Activated T-cell treated with anti-CD3 and anti-CD28 coated beads for 24 hours (primary cell): ENCODE measurements around the gene WDTC1.
A peak's percentile ranks its signal among the peaks of the same experiment; 100 is the strongest.

ENCODE experiments used
- DNase-seq: peaks from one replicate; pipeline ENCODE4 v3.0.0-alpha.2; 2020; ENCODE audit warnings: low read depth

Gene WDTC1

GRCh38 chr1:27301052-27301422 is 66.6 kb downstream of the WDTC1 start:
- no peak for DNase-seq

GRCh38 chr1:27301582-27302199 is 67.3 kb downstream of the WDTC1 start:
- no peak for DNase-seq

GRCh38 chr1:27302612-27303011 is 68.2 kb downstream of the WDTC1 start:
- DNase-seq = no peak

DNA sequence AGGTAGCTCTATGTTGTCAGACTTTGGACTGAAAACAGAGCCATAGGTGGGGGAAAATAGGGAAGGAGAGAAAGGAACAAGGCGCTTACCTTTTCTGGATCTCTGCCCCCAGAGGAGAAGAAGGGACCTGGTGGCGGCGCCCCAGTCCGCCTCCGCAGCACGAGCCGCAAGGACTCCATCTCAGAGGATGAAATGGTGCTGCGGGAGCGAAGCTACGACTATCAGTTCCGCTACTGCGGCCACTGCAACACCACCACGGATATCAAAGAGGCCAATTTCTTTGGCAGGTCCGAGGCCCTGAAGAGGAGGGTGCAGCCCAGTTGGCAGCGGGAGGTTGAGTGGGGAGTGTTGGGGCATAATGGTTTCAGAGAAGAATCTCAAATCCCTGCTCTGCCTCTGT is 69.1 kb downstream of the WDTC1 start:
- DNase-seq = no peak

GRCh38 chr1:27306071-27306470 is 71.6 kb downstream of the WDTC1 start:
- no peak for DNase-seq

DNA sequence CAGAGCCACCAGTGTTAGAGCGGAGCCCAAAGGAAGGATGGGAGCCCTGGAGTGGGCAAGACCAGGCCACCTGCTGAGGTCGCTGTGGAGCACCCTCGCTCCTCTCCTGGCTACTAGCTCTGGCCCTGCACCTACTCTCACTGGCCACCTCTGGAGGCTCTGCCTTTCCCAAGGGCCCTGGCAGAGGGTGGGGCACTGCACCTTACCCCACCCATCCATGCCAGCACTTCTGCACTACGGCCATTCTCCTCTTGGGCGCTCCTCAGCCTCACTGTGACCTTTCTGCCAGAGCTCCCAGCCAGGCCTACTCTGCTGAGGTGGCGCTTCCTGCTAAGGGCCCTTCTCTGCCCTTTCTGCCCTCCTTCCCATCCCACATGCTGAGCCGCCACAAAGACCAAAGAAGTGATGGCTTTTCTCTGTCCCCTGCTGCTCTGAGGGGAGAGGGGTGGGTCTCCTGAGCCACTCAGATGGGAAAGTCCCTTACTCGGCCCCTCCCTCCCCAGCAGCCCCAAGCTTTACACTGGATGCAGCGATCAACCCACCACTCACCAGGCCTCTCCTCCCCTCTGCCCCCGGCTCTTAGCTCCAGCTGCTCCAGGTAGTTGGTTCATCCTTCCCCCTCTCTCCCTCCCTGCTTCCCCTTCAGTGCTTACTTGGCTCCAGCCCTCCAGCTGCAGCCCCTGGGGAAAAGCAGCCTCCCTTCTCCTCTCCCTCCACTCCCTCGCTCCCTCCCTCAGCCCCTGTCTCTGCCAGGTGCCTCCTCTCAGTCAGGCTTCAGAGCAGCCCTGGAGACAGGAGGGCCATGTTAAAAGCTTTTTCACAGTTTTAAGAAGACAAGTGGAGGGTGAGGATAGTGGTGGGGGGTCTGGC is 72.7 kb downstream of the WDTC1 start:
- no peak for DNase-seq

DNA sequence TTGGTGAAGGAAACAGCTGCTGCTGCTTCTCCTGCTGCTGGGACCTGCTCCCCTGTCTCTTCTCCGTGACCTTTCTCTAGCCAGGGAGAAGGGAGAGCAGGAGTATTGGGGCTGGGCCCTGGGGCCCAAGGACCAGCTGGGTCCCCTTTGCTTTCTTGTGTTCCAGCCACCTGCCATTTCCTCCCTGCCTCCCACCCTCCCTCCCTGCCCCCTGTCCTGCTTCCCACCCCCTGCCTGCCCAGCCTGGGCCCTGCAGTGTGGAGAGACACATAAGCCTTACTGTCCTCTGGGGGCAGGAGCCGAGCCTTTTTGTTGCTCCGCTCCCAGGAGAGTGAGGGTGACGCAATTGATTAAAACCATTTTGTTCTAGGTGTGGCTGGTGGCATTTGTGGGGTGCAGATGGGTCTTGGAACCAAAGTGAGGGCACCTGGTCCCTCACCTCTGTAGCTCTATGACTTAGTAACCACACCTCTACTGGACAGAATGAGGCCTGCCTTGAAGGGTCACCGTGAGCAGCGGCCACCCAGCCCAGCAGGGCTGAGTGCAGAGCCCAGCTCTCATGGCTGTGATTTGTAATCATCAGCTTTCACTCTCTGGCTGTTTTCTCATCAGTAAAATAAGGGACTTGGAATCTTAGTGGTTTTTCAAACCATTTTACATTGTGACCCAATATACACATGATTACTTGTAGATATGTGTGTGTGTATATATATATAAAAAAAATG is 73.6 kb downstream of the WDTC1 start:
- no peak for DNase-seq

GRCh38 chr1:27314169-27314568 is 79.7 kb downstream of the WDTC1 start:
- no peak for DNase-seq

- DNase-seq = no peak
These were observed 80.3 kb downstream of the WDTC1 start for GRCh38 chr1:27314737-27315136.

DNA sequence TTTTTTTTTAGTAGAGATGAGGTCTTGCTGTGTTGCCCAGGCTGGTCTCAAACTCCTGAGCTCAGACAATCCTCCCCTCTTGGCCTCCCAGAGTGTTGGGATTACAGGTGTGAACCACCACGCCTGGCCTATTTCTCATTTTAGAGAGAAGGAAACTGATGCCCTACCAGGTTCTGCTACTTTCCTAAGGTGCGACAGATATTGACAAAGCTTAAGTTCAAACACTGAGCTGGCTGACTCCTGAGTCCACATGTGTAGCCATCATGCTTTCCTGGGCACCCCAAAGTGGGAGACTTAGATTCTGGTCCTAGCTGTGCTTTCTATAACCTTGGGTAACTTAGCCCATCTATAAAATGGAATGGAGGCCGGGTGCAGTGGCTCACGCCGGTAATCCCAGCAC is 82.4 kb downstream of the WDTC1 start:
- no peak for DNase-seq

DNA sequence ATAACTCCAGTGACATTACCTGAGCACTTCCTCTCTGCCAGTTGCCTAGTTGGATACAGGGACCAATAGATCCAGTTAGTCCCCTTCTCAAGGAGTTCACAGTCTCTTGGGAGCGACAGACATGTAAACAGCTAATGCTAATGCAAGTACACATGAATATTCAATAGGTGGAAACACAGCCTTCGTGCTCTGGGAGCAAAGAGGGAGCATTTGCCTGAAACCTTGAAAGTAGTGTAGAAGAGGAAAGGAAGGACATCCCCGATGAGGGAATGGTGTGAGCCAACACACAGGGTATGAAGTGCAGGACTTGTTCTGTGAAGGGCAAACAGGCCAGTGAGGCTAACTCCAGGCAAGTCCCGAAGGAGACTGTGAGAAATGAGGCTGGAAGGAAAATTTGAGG is 83.7 kb downstream of the WDTC1 start:
- DNase-seq = no peak

- DNase-seq = no peak
These were observed 84.2 kb downstream of the WDTC1 start for GRCh38 chr1:27318596-27318995.

DNA sequence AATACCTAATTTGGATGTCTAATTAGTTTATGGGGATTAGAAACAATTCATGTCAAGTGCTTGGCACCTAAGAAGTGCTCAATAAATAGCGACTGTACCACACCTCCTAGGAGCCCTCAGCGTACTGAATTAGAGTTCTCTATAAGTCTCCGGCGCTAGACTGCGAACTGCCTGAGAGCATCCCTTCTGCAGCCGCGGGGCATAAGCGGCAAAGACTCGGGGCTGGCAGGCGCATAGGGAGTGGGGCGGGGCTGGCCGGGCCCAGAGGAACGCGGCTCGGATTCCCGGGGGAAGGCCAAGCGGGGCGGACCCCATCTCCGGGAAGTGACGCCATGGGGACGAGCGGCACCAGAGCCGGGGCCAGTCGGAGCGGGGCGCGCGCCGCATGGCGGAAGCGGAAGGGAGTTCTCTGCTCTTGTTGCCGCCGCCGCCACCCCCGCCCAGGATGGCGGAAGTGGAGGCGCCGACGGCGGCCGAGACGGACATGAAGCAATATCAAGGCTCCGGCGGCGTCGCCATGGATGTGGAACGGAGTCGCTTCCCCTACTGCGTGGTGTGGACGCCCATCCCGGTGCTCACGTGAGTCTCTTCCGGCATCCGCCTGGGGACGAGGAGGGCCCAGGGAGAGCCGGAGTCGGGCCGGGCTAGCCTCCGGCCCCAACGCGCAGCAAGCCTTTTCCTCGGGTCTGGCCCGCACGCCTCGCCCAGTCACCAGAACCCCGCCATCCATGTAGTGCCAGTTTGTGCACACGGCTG is 87.6 kb downstream of the WDTC1 start, which contains the start of gene TMEM222:
Gene TMEM222 (plus strand): TSS at position 351 of the 756 bp plus-strand sequence. CDS start 35 bp downstream, at position 386.
- DNase-seq = peak; percentile 96

DNA sequence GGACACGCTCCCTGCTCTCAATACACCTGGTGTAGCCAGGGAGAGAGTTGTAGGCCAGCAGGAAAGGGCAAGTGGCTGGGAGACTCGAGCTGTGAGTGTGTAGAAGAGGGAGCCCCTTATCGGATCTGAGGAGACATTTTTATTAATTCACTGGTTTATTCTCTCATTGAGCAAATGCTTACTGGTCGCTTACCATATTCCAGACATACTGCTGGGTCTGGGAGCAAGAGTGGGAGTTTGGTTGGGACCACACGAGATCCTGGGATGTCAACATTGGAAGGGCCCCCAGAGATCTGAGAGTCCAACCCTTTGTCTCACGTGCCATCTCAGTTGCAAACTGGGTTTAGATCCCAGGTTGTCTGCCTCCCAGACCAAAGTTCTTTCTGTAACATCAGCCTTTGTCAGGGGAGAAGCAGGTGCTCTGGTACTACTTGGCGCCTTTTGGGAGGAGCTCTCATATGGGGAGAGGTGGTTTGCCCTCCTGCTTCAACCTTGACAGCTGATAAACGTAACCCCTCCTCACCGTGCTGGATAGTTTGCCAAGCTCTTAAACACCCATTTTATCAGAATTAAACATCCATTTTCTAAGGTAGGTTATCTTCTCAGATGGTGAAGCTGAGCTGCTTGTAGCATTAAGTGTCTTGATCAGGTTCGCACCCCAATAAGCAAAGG is 88.3 kb downstream of the WDTC1 start:
- DNase-seq = no peak

- DNase-seq = no peak
These were observed 90.9 kb downstream of the WDTC1 start for GRCh38 chr1:27325286-27325685.

DNA sequence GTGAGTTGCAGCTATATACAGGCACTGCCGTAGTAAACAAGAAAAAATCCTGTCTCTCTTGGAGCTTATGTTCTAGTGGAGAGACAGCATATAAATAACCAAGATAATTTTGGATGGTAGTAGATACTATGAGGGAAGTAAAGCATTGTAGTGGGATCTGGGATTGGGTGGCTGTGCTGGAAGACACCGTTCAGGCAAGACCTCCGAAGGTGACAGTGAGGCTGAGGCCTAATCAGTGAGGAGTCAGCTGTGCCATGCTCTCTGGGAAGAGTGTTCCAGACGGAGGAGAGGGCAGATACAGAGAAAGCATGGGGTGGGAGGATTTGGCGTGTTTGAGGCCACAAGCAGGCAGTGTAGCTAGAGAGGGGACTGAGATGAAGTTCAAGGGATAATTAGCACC is 93.5 kb downstream of the WDTC1 start:
- no peak for DNase-seq

DNA sequence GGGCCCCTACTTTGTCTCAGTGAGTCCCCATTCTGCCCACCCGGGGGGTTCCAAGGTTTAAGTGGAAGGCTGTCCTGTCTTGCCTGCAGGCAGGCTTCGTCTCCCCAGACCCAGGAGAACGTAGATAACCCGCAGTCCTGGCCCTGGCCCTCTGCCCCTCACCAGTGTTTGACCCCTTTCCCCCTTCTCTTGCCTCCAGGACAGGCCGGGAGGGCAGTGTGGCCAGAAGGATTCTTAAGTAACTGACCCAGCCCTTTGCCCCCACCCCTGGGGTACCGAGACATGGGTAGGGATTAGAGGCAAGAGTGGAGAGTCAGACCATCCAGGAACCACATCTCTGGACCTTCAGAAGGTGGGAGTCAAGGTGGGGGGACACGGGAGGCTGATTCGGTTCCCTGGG is 96.4 kb downstream of the WDTC1 start:
- no peak for DNase-seq

DNA sequence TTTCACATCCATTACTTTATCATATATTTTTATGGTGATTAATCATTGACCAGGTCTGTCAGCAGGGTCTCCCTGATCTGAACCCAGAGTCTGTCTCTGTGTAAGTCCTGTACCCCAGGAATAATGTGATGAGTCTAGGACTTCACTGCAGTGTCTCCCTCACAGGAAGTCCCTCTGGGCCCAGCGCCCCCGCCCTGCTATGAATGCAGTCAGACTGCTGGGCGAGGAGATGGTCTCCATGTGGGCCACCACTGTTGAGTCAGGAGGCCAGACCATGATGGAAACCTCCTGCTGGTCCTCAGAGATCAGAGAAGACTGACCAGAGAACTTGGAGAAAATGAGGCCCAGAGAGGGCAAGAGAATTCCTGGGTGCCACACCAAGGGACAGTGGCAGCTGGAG is 97.0 kb downstream of the WDTC1 start:
- DNase-seq = no peak

DNA sequence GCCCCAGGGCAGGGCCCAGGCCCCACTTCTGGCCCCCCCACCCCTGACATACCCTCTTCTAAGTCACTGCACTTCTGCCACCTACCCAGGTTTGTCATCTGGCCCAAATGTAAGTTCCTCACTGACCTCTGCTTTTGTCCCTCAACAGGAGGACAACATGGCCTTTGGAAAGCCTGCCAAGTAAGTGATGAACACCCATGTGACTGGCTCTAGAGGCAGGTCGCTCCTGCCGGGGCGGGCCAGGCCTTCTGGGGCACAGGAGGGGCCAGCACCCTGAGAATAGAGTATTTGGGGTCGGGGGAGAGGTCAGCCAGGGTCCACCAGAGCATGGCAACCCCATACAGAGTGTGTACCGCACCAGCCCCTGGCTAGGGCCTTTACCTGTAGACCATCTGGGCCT is 97.5 kb downstream of the WDTC1 start:
- DNase-seq = no peak

DNA sequence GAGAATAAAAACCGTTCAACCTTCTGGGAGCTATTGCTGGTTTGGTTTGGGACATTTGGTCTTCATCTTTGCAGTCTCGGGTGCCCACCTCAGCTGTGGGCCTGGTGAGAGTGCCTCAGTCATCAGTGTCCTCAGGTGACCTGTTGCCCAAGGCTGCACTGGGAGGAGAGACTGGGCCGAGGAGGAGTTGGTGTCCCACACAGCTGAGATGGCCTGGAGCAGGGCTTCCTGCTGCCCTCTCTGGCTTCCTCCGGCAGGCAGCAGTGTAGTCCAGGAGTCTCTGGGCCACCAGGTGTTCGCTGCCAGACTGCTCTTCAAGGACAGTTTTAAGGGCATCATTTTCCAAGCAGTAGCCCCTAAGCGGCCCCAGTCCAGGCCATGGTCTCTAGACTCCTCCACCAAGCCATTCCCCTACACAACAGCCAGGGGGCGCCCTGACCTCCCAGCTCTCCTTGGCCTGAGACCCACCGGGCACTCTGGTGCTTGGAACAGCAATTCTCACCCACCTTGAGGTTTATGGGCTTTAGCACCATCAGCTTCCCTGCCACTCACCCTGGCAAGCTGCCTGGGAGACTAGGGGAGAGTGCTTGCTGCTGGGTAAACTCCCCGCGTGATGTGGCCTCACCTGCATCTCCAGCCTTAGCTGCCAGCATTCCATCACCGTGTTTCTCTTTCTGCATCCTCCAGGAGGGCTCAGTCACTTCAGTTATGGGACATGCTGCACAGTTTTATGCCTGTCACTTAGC is 98.3 kb downstream of the WDTC1 start:
- DNase-seq = no peak

- no peak for DNase-seq
These were observed 99.4 kb downstream of the WDTC1 start for GRCh38 chr1:27333717-27334279.
